Activated naive CD4-positive, alpha-beta T cell treated with anti-CD3 and anti-CD28 coated beads, Interleukin-2, amount 50 U/mL, for 16 hours (primary cell): ENCODE data around the gene TECR.
A peak's percentile ranks its signal among the peaks of the same experiment; 100 is the strongest.
"Not testable (repeated sequence)": the region's sequence is repeated elsewhere in the genome, so short reads cannot be mapped to it uniquely, and the experiment has no call there.

Experiments
- DNase-seq: peaks from one replicate; pipeline ENCODE4 v3.0.0-alpha.2; 2020

TECR gene, protein sequence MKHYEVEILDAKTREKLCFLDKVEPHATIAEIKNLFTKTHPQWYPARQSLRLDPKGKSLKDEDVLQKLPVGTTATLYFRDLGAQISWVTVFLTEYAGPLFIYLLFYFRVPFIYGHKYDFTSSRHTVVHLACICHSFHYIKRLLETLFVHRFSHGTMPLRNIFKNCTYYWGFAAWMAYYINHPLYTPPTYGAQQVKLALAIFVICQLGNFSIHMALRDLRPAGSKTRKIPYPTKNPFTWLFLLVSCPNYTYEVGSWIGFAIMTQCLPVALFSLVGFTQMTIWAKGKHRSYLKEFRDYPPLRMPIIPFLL

DNA sequence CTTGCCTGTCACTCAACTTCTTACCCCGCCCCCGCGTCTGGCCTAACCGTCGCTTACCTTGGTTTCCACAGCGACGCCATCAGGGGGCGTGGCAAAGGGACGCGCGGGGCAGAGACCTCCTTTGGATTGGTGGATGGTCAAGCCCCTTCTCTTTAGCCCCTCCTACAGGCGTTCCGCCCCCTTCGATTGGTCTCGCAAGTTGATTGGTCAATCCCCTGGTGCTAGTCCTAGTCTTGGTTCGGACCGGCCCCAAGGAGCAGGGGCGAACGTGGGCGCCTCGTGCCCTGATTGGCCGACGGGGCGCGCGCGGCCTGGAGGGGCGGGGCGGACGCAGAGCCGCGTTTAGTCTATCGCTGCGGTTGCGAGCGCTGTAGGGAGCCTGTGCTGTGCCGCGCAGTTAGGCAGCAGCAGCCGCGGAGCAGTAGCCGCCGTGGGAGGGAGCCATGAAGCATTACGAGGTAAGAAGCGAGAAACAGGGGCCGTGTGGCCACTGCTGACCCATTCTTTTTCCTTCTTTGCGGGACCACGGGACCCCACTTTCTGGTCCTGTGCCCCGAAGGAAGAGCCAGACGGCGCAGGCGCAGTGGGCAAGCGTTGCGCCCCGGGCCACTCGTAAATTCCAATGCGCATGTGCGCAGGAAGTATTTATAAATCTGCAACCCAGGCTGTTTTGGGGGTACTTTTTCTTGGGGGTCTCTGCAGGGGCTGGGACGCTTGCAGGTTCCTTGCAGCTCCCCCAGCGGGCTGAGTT, at the start of gene TECR:
TECR (plus strand) TSS at position 341 of the 751 bp plus-strand sequence; CDS start at position 444, 103 bp downstream.
- DNase-seq: peak; percentile 100

DNA sequence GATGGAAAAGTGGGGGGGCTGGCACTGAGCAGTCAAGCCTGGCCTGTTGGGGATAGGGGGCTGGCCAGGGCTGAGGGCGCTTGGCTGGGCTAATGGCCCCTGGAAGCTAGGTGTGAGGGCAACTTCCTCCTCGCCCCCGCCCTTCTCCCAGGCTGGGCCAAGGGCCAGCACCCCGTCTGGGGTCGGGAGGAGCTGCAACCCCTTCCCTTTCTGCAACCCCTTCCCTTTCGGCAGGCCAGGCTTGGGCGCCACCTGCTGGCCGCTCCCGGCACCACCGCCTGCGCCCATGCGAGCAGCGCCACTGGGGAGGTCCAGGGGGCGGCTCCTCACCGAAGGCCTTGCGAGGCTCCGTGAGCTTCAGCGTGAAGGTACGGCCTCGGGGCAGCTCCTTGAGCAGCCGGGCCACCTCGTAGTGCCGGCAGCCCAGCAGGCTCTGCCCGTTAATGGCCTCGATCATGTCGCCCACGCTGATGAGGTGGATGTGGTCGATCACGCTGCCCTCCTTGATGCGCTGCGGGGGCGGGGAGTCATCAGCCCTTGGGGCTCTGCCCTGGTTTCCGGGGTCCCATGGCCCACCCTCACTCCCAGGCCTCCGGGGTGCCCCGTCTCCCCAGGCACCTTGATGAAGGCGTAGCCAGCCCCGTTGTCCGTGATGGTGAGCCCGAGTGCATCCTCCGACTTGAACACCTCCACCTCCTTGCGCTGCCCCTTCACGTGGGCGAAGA, 49.3 kb upstream of the TECR start:
- peak; percentile 73 for DNase-seq

- no peak for DNase-seq
These were observed 48.7 kb upstream of the TECR start for GRCh38 chr19:14480700-14481079.

- no peak for DNase-seq
These were observed 47.0 kb upstream of the TECR start for GRCh38 chr19:14482172-14482941.

DNA sequence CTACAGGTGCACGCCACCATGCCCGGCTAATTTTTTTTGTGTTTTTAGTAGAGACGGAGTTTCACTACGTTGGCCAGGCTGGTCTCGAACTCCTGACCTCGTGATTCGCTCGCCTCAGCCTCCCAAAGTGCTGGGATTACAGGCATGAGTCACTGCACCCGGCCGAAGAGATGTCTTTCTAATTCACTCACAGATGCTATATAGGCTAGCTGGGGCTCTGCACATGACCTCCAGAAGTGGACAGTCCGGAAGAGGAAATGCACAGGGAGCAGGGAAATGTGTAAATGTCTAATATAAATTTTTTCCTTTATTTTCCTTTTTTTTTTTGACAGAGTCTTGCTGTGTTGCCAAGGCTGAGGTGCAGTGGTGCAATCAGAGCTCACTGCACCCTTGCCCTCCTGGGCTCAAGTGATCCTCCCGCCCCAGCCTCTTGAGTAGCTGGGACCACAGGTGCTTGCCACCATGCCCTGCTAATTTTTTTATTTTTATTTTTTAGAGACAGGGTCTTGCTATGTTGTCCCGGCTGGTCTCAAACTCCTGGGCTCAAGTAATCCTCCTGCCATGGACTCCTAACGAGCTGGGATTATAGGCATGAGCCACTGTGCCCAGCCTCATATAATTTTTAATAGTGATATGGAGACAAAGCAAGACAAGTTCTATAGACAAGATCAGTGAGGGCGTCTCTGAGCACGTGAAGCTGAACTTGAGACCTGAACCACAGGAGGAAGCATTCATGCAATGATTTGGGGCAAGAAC, 41.8 kb upstream of the TECR start:
- no peak for DNase-seq

GRCh38 chr19:14492756-14493337, 36.5 kb upstream of the TECR start:
- DNase-seq: no peak

DNA sequence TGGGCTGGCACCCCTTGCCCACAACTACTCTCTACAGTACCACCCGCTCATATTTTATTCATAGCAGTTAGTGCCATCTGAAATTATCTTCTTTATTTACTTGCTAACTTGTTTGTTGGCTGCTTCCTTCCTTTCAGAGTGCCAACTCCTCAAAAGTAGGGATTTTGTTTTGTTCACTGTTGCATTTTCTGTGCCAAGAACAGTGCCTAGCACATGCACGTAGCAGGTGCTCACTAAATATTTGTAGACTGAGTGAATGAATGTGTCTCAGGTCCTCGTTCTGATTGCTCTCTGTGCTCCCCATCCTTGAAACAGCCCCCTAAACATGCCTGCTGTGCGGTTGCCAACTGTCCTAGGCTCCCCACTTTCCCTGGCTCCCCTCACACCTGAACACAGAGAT, 35.0 kb upstream of the TECR start:
- DNase-seq: no peak

- DNase-seq: no peak
These were observed 34.3 kb upstream of the TECR start for GRCh38 chr19:14494910-14495671.

DNA sequence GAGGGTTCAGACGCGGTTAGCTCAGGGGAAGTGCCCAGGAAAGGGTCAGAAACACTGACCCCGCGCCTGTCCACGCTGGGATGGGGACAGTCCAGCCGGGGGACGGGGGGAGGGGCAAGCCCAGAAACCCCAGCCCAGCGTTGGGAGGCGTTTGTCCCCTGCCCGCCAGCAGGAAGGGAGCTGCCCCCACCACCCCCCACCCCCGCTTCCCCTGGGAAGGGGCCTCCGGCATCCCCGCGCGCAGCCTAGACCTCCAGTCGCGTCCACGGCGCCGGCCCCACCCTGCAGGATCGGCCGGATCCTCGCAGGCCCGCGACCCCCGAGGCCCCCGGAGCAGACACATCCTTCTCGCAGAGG, 33.7 kb upstream of the TECR start:
- no peak for DNase-seq

DNA sequence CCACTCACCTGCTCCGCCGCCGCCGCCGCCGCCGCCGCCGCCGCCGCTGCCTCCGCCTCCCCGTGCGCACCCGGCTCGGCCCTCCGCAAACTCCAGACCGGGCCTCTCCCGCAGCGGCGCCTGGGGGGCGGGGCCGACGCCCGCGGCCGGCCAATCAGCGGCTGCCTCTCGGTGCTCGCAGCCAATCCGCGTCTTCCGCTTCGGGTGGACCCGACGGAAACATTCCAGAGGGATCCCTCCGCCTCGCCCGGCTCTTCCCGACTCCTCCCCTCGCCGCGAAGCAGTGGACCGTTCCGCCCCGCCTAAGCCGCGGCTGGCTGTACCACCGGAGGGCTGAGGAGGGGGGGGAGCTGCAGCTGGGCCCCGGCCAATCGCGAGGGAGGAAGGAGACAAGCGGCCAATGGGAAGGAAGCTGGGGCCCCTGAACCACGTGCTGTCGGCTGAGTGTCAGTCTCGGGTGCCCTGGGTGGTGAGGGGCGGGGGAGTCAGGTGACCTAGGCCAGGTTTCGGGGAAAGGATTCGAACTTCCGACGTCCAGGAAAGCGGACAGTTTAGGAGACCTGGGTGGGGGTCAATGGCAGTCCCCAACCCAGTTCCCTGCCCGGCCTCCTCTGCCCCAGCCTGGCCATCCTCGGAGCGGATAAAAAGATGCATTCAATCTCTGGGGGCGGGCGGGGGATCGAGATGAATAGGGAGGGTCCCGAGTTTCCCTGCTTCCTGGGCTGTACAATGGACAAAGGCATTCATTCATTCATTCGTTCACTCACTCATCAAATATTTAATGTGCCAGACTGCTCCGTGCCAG, 33.2 kb upstream of the TECR start, which contains the start of gene GIPC1:
GIPC1 (minus strand) TSS at position 99 of the 805 bp plus-strand sequence. CDS start 13,151 bp downstream, outside the sequence.
- DNase-seq: peak; percentile 85

DNA sequence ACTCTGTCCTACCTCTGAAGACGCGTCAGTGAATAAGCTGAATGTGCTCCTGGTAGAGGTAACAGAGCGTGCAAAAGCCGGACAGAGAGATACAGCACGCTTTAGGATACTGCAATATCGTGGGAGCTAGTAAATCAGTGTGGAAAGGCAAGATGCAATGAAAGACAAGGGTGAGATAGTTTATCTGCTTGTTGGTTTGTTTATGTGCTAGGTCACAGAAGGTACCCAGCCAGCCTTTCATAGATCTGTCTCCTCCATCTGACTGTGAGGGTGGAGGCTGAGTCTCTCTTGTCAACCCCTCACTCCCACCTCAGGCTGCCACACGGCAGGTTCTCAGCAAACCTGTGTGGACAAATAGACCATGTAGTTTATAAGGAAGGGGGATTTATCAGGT, 32.6 kb upstream of the TECR start:
- DNase-seq: no peak

- DNase-seq: no peak
These were observed 32.0 kb upstream of the TECR start for GRCh38 chr19:14497228-14497921.

DNA sequence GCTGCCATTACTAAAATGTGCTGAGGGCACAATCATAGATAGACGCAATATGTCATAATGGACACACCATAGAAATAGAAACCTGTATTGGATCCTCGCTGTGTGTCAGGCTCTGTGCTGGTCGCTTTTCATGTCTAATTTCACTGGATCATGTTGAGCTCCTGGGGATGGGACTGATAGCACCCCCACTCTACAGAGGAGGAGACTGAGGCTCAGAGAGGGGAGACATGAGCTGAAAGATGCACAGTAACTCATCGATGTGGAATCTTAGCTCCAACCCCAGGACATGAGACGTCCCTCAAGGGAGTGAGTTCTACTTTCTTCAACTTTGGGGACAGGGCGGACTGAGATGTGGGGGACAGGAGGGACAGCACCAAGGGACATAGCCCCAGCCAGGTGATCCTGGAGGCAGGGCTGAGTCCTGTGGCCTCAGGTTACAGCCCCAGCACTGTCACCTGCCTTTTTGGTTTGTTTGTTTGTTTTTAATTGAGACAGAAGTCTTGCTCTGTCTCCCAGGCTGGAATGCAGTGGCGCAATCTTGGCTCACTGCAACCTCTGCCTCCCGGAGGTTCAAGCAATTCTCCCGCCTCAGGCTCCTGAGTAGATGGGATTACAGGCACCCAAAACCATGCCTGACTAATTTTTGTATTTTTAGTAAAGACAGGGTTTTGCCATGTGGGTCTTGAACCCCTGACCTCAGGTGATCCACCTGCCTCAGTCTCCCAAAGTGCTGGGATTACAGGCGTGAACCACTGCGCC, 26.9 kb upstream of the TECR start:
- no peak for DNase-seq

- DNase-seq: no peak
These were observed 26.1 kb upstream of the TECR start for GRCh38 chr19:14503285-14503684.

DNA sequence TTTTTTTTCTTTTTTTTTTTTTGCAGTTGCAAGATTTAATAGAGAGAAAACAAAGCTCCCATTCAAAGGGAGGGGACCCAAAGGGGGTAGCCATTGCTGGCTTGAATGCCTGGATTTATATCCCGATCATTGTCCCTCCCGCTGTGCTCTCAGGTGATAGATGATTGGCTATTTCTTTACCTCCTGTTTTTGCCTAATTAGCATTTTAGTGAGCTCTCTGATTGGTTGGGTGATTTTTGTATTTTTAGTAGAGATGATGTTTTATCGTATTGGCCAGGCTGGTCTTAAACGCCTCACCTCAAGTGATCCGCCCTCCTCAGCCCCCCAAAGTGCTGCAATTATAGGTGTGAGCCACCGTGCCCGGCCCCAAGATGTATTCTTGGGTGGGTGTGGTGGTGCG, 24.8 kb upstream of the TECR start:
- not testable (repeated sequence) for DNase-seq

DNA sequence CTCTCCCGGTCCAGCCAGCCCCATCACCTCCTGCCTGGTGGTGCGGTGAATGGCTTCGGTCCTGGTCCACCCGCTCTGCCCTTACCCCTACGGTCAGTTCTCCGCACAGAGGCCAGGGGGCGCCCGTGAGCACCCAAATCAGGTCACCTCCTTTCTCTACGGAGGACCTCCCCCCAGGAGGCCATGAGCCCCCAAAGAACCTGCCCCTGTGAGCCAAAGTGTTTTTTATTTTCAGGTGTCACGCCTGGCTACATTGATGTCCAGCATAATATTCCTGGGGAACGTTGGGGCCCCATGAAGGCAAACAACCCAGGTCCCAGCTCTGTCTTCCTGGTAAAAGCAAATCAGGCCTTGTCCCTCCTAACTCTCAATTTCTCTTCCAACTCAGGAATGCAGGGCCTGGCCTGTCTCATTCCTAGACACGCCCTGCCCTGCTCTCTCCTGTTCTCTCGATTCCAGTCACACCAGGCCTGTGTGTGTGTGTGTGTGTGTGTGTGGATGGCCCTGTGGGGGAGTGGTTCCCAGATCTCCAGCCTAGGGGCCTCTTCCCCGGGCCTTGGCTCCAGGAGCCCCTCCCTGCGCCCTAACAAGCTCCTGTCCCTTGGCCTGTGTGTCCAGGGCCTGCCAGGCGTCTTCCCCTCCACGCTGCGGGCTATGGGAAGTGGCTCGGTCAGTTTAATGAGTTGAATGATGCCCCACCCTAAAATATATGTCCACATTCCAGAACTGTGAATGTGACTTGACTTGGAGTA, 23.7 kb upstream of the TECR start:
- peak; percentile 73 for DNase-seq

- no peak for DNase-seq
These were observed 21.5 kb upstream of the TECR start for GRCh38 chr19:14507704-14508542.
